ENCODE data around the gene SMPX.

GRCh38 chrX:21740329-21741274 is 17.3 kb downstream of the SMPX start:
- TF ChIP-seq, protein P1, sequence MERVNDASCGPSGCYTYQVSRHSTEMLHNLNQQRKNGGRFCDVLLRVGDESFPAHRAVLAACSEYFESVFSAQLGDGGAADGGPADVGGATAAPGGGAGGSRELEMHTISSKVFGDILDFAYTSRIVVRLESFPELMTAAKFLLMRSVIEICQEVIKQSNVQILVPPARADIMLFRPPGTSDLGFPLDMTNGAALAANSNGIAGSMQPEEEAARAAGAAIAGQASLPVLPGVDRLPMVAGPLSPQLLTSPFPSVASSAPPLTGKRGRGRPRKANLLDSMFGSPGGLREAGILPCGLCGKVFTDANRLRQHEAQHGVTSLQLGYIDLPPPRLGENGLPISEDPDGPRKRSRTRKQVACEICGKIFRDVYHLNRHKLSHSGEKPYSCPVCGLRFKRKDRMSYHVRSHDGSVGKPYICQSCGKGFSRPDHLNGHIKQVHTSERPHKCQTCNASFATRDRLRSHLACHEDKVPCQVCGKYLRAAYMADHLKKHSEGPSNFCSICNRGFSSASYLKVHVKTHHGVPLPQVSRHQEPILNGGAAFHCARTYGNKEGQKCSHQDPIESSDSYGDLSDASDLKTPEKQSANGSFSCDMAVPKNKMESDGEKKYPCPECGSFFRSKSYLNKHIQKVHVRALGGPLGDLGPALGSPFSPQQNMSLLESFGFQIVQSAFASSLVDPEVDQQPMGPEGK (CRISPR knock-in tag; IDR thresholded peaks at IDR 0.05; ENCODE audit: borderline replicate concordance) = no peak
- no peak for TF ChIP-seq BACH2 (CRISPR knock-in tag; IDR thresholded peaks at IDR 0.05; ENCODE audit: borderline replicate concordance)
- no peak for TF ChIP-seq ZNF565 (CRISPR knock-in tag; conservative IDR thresholded peaks at IDR 0.05; ENCODE audit: low read depth)
- TF ChIP-seq GLIS3 (CRISPR knock-in tag; IDR thresholded peaks at IDR 0.05) = no peak
- no peak for TF ChIP-seq SNAI2 (CRISPR knock-in tag; IDR thresholded peaks at IDR 0.05)
- TF ChIP-seq, protein P2, sequence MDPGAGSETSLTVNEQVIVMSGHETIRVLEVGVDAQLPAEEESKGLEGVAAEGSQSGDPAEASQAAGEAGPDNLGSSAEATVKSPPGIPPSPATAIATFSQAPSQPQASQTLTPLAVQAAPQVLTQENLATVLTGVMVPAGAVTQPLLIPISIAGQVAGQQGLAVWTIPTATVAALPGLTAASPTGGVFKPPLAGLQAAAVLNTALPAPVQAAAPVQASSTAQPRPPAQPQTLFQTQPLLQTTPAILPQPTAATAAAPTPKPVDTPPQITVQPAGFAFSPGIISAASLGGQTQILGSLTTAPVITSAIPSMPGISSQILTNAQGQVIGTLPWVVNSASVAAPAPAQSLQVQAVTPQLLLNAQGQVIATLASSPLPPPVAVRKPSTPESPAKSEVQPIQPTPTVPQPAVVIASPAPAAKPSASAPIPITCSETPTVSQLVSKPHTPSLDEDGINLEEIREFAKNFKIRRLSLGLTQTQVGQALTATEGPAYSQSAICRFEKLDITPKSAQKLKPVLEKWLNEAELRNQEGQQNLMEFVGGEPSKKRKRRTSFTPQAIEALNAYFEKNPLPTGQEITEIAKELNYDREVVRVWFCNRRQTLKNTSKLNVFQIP (CRISPR knock-in tag; IDR thresholded peaks at IDR 0.05; ENCODE audit: borderline replicate concordance, low read depth) = no peak
- TF ChIP-seq ARNTL (CRISPR knock-in tag; IDR thresholded peaks at IDR 0.05; ENCODE audit: borderline replicate concordance, low read depth) = no peak
- TF ChIP-seq ZFP30 (CRISPR knock-in tag; IDR thresholded peaks at IDR 0.05) = no peak
- TF ChIP-seq OSR1 (CRISPR knock-in tag; IDR thresholded peaks at IDR 0.05) = no peak
- no peak for TF ChIP-seq CSDC2 (CRISPR knock-in tag; IDR thresholded peaks at IDR 0.05)
